A549 (cell line): Measurements from ENCODE around the gene PDLIM7.

Experiments
- CHD4 ChIP-seq: fragments of 200-600 bp; sonication (generic); IDR thresholded peaks from 2 replicates; pipeline ENCODE4 v1.6.1; 2016; ENCODE audit warnings: antibody characterized with exemption, mild to moderate bottlenecking, borderline replicate concordance
- JUN ChIP-seq, 2 experiments: fragments of >200 bp; sonication (Bioruptor Twin); formaldehyde crosslinking; IDR thresholded peaks; 2 replicates in 1 of 2; 3 replicates in 1 of 2; pipeline ENCODE4 v1.6.1; 2016 to 2017
- JUNB ChIP-seq: fragments of >200 bp; sonication (Bioruptor Twin); formaldehyde crosslinking; IDR thresholded peaks from 2 replicates; pipeline ENCODE4 v1.6.1; 2016
- MAZ ChIP-seq: fragments of 150-350 bp; IDR thresholded peaks from 2 replicates; pipeline ENCODE4 v1.6.1; 2014; ENCODE audit warnings: antibody characterized with exemption, low read depth, low read length, borderline replicate concordance
- PHF8 ChIP-seq: fragments of 200-600 bp; sonication (generic); IDR thresholded peaks from 2 replicates; pipeline ENCODE4 v1.6.1; 2016; ENCODE audit warnings: low read depth, mild to moderate bottlenecking, antibody characterized with exemption, moderate library complexity, borderline replicate concordance
- POLR2A ChIP-seq: IDR thresholded peaks from 2 replicates; pipeline ENCODE4 v1.6.1; 2012; ENCODE audit warnings: mild to moderate bottlenecking, low read length
- RFX5 ChIP-seq: fragments of 450-650 bp; IDR thresholded peaks from 2 replicates; pipeline ENCODE4 v1.7.1; 2014; ENCODE audit warnings: antibody characterized with exemption, mild to moderate bottlenecking, moderate library complexity
- TF ChIP-seq, protein P1 (sequence below): fragments of >200 bp; sonication (Bioruptor Twin); formaldehyde crosslinking; IDR thresholded peaks from 3 replicates; pipeline ENCODE4 v1.5.1; 2016
- TF ChIP-seq, protein P2 (sequence below): IDR thresholded peaks from 2 replicates; pipeline ENCODE4 v1.6.1; 2012
- TF ChIP-seq, protein P3 (sequence below): fragments of 200-600 bp; sonication (generic); IDR thresholded peaks from 2 replicates; pipeline ENCODE4 v1.6.1; 2016; ENCODE audit warnings: antibody characterized with exemption, mild to moderate bottlenecking, moderate library complexity
- TF ChIP-seq, protein P4 (sequence below): fragments of >200 bp; sonication (Bioruptor Twin); formaldehyde crosslinking; IDR thresholded peaks from 3 replicates; pipeline ENCODE4 v1.6.1; 2016

DNA sequence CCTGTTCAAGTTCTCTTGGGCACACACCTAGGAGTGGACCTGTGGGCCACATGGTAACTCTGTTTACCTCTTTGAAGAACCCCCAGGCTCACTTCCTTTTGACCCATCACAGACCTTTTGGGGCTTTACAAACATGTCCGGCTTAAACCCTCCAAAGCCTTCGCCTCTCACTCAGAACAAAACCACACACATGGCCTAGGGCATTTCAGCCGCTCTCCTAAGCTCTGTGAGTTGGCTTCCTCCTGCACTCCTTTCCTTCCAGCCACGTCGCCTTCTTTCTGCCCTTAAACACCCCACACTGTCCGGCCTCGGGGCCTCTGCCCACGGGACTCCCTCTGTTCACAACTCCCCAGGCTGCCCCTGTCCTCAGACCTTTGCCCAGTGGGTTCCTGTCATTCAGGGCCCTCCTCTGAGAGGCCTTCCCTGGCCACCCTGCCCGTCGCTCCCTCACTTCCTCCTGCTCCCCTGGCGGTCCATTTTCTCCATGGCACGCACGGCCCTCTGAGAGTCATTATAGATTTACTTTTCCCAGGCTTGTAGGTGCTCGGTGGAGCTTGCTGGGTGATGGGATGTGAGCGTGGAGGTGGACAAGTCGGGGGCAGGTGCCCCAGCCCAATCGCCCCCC lies 10.3 kb upstream of the PDLIM7 start:
- TF ChIP-seq, protein P1, sequence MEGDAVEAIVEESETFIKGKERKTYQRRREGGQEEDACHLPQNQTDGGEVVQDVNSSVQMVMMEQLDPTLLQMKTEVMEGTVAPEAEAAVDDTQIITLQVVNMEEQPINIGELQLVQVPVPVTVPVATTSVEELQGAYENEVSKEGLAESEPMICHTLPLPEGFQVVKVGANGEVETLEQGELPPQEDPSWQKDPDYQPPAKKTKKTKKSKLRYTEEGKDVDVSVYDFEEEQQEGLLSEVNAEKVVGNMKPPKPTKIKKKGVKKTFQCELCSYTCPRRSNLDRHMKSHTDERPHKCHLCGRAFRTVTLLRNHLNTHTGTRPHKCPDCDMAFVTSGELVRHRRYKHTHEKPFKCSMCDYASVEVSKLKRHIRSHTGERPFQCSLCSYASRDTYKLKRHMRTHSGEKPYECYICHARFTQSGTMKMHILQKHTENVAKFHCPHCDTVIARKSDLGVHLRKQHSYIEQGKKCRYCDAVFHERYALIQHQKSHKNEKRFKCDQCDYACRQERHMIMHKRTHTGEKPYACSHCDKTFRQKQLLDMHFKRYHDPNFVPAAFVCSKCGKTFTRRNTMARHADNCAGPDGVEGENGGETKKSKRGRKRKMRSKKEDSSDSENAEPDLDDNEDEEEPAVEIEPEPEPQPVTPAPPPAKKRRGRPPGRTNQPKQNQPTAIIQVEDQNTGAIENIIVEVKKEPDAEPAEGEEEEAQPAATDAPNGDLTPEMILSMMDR: no peak
- TF ChIP-seq, protein P2, sequence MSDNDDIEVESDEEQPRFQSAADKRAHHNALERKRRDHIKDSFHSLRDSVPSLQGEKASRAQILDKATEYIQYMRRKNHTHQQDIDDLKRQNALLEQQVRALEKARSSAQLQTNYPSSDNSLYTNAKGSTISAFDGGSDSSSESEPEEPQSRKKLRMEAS: no peak
- TF ChIP-seq JUN (IDR thresholded peaks at IDR 0.05) (no peak), POLR2A (no peak), CHD4 (no peak), RFX5 (no peak), MAZ (no peak), PHF8 (no peak), JUNB (no peak)
- TF ChIP-seq, protein P3, sequence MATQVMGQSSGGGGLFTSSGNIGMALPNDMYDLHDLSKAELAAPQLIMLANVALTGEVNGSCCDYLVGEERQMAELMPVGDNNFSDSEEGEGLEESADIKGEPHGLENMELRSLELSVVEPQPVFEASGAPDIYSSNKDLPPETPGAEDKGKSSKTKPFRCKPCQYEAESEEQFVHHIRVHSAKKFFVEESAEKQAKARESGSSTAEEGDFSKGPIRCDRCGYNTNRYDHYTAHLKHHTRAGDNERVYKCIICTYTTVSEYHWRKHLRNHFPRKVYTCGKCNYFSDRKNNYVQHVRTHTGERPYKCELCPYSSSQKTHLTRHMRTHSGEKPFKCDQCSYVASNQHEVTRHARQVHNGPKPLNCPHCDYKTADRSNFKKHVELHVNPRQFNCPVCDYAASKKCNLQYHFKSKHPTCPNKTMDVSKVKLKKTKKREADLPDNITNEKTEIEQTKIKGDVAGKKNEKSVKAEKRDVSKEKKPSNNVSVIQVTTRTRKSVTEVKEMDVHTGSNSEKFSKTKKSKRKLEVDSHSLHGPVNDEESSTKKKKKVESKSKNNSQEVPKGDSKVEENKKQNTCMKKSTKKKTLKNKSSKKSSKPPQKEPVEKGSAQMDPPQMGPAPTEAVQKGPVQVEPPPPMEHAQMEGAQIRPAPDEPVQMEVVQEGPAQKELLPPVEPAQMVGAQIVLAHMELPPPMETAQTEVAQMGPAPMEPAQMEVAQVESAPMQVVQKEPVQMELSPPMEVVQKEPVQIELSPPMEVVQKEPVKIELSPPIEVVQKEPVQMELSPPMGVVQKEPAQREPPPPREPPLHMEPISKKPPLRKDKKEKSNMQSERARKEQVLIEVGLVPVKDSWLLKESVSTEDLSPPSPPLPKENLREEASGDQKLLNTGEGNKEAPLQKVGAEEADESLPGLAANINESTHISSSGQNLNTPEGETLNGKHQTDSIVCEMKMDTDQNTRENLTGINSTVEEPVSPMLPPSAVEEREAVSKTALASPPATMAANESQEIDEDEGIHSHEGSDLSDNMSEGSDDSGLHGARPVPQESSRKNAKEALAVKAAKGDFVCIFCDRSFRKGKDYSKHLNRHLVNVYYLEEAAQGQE: no peak
- TF ChIP-seq, protein P4, sequence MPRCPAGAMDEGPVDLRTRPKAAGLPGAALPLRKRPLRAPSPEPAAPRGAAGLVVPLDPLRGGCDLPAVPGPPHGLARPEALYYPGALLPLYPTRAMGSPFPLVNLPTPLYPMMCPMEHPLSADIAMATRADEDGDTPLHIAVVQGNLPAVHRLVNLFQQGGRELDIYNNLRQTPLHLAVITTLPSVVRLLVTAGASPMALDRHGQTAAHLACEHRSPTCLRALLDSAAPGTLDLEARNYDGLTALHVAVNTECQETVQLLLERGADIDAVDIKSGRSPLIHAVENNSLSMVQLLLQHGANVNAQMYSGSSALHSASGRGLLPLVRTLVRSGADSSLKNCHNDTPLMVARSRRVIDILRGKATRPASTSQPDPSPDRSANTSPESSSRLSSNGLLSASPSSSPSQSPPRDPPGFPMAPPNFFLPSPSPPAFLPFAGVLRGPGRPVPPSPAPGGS: no peak
